Adrenal gland (tissue), 5 donors: Measurements from ENCODE around the gene KLF6.

Experiments used
- CTCF ChIP-seq, 6 experiments: fragments of 450-650 bp in 4 of 6; fragments of 200-600 bp in 2 of 6; sonication (generic) in 1 of 6; IDR thresholded peaks; 1 replicate in 5 of 6; 2 replicates in 1 of 6; pipeline versions ENCODE4 v1.5.1 to v1.8.0; 2016 to 2021; ENCODE audit warnings: antibody characterized with exemption in 6 of 6, mild to moderate bottlenecking in 2 of 6, moderate library complexity in 1 of 6
- POLR2A ChIP-seq, 2 donors: fragments of 450-650 bp; IDR thresholded peaks; one replicate each; pipeline ENCODE4 v1.6.1; 2017; ENCODE audit warnings: antibody characterized with exemption in 2 of 2, mild to moderate bottlenecking in 2 of 2, moderate library complexity in 1 of 2
- donor health status: DM: no; HTN: no; CAD: no.

- TF ChIP-seq CTCF (IDR thresholded peaks at IDR 0.05): no peak
- no peak for TF ChIP-seq POLR2A (IDR thresholded peaks at IDR 0.05)
Observed at GRCh38 chr10:3801558-3802192, 16.7 kb upstream of the KLF6 start.
